B cell (primary cell): ENCODE results near the gene CHCHD6.

Experiments
- EZH2 ChIP-seq: IDR thresholded peaks from 2 replicates; pipeline ENCODE4 v1.6.1; 2012; ENCODE audit warnings: borderline replicate concordance, low read depth, mild to moderate bottlenecking, moderate library complexity, low read length; ENCODE audit not compliant: insufficient read depth, poor library complexity, severe bottlenecking
- TF ChIP-seq, protein P1 (sequence below): fragments of 200-600 bp; IDR thresholded peaks from one replicate; pipeline ENCODE4 v1.8.0; 2022; ENCODE audit warnings: antibody characterized with exemption, mild to moderate bottlenecking

DNA sequence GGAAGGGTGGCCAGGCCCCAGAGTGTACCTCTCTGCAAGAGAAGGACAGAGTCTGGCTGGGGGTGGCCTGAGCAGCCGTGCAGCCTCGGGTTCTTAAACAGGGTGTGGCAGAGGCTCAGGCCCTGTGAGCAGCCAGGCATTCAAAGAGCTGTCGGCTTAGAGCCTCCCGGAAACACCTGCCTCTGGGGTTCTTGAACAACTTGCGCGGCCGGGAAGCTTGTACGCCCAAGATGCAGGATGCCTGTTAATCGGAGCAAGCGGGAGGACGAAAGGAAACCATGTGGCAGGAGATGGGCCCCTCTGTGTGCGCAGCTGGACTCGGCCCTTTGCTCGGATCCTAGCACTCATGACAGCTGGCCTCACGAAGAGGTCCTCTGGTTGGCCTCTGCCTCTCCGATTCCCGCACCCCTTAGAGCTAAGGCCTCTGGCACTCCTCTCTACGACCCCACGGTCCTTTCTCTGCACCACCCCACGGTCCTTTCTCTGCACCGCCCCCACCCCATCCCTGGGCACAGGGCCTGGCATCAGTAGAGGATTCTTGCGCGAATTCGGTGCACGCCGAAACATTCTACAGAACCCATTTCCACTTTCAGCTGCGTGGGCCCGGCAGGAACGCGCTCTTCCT is 25.2 kb upstream of the CHCHD6 start:
- no peak for TF ChIP-seq EZH2
- TF ChIP-seq, protein P1, sequence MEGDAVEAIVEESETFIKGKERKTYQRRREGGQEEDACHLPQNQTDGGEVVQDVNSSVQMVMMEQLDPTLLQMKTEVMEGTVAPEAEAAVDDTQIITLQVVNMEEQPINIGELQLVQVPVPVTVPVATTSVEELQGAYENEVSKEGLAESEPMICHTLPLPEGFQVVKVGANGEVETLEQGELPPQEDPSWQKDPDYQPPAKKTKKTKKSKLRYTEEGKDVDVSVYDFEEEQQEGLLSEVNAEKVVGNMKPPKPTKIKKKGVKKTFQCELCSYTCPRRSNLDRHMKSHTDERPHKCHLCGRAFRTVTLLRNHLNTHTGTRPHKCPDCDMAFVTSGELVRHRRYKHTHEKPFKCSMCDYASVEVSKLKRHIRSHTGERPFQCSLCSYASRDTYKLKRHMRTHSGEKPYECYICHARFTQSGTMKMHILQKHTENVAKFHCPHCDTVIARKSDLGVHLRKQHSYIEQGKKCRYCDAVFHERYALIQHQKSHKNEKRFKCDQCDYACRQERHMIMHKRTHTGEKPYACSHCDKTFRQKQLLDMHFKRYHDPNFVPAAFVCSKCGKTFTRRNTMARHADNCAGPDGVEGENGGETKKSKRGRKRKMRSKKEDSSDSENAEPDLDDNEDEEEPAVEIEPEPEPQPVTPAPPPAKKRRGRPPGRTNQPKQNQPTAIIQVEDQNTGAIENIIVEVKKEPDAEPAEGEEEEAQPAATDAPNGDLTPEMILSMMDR = no peak
